COLO668 (cell line): ENCODE results near the gene SESN3.
A peak's percentile ranks its signal among the peaks of the same experiment; 100 is the strongest.
"Not testable (repeated sequence)": the region's sequence is repeated elsewhere in the genome, so short reads cannot be mapped to it uniquely, and the experiment has no call there.

Source experiments
- DNase-seq: peaks from one replicate; lab custom pipeline; 2025; ENCODE audit not compliant: unreplicated experiment; lab: John Stamatoyannopoulos, UW

The SESN3 gene, protein sequence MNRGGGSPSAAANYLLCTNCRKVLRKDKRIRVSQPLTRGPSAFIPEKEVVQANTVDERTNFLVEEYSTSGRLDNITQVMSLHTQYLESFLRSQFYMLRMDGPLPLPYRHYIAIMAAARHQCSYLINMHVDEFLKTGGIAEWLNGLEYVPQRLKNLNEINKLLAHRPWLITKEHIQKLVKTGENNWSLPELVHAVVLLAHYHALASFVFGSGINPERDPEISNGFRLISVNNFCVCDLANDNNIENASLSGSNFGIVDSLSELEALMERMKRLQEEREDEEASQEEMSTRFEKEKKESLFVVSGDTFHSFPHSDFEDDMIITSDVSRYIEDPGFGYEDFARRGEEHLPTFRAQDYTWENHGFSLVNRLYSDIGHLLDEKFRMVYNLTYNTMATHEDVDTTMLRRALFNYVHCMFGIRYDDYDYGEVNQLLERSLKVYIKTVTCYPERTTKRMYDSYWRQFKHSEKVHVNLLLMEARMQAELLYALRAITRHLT

DNA sequence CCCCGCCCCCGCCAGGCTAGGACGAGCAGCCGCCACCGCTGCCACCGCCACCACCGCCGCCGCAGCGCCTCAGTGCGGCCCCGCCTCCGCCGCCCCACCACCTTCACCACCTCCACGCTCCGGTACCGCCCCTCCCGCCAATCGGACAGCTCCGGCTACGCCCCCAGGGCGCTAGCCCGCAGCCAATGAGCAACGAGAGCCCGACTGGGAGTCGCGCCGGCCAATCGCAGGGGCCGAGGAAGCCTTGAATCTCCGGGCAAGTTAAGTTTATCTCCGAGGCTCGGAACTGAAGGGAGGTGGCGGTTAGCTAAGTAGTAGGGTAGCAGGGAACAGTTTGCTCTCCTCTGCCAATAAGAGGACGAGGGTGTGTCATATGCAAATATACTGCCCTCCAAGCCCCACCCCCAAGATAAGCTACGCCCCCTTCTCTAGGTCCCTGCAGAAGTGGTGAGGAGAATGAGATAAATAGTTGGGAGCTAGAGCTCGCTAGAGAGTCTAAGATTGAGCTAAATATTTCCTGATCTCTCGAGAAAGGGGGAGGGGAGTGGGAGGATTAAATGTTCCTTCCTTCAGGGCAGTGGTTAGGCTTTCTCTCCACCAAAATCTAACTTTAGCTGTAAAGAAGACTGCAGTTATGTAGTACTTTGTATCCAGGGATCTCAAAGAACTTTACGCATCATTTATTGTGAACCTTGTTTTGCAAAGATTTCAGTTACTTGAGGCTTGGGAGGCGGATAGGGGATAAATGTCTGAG, at the start of gene SESN3:
Gene SESN3, minus strand, starts transcription at position 76 of the 754 bp plus-strand sequence. CDS start 342 bp downstream, outside the sequence.
- DNase-seq: peak; percentile 95

DNA sequence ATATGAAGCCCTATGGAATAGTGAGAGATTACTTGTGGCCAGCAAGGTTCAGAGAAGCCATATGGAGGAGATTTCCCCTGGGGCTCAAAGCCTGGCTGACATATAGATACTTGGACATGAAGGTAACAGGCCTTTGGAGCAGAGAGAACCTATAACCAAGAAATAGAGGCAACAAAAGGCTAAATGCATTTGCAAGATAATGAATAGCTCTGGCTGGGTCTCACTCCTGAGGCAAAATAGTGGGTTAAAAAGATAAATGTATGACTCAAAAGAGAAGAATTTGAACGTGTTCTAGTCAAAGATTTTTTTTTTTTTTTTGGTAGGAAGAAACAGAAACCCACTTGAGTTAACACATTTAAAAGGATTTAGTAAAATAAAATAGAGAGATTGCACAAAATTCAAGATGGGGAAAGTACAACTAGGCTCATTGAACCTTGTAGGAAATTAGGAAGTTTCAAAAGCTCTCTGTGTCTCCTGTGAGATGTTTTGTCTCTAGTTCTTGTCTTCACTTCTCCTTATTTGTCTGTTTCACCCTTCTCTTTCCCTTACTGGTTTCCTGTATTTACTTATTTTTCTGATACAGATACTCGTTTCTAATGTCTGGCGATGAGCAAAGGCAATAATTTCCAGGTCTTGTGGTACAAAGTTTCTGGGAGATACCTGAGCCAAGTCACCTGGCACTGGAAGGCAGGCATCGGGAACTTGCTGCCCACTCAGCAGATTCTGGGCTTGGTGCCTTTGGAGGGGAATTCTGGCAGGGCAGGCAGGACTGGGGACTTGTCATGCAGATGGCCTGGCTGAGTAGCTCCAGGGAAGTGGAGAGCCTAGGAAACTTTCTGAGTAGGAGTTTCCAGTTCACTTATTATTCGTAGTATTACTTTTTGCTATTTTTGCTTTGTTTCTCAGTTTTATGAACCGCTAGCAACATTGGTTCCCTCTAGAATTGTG, 49.2 kb upstream of the SESN3 start:
- DNase-seq: no peak

DNA sequence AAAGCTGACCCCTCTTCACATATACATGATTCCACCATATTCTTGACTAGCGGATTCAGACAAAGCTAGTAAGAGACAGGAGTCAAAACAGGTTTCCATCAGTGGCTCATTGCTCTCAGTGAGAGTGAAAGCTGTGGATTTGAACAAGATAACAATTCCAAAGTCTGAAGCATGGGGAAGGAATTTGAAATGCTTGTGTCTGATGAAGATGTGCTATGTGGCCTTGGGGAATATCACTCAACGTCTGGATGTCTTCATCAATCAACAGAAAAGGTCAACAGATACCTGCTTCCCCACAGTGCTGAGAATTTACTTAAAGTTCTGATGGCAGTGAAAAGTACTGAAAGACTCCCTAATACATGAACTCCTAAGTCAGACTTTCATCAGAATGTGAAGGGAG, 46.9 kb upstream of the SESN3 start:
- DNase-seq: no peak

DNA sequence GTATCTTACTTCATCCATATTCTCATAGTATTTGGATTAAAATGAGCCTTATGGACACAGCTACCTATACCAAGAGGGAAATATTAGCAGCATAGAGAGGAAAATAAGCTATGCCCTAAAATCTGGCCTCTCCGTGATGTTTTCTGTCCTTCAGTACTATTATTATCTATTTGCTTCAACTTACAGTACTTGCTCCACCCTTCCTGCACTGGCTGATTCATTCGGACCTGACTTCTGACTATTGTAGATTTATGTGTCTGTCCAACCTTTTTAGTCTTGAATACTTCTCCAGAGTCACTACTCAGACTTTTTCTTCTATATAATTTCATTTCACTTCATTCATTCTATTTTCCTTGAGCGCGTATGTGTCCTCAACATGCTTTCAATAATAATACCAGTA, 45.1 kb upstream of the SESN3 start:
- no peak for DNase-seq

DNA sequence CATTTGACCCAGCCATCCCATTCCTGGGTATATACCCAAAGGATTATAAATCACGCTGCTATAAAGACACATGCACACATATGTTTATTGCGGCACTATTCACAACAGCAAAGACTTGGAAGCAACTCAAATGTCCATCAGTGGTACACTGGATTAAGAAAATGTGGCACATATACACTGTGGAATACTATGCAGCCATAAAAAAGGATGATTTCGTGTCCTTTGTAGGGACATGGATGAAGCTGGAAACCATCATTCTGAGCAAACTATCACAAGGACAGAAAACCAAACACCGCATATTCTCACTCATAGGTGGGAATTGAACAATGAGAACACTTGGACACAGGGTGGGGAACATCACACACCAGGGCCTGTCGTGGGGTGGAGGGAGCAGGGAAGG, 42.6 kb upstream of the SESN3 start:
- DNase-seq: not testable (repeated sequence)

DNA sequence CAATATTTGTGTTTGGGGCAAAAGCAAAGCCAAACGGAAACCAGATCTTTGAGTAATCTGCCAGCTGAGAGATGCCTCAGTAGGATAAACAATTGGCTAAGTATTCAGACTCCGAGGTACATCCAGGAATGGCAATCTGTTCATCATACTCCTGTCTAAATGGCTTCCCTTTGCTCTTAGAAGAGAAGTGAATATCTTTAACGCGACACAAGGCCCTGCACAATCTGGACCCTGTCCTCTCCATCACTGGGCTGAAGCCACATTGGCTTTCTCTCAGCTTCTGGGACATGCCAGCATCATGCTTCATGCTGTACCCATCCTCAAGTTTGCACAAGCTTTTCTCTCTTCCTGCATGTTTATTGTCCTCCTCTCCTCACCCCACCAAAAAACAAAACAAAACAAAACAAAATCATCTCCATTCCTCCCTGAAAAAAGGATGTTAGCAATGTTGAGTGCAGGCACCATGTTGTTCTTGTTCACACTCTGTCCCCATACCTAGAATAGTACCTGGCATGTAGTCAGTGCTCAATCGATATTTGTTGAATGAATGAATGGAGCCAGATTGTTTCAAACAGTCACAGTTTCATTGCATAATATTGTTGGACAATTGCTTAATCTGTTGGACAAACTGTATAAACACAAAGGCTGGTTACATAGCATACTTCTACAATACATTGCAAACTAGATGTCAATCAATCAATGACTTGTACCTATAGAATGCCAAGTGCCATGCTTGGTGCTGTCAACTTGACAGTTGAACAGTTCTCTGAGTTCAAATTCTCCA, 38.2 kb upstream of the SESN3 start:
- DNase-seq: no peak

DNA sequence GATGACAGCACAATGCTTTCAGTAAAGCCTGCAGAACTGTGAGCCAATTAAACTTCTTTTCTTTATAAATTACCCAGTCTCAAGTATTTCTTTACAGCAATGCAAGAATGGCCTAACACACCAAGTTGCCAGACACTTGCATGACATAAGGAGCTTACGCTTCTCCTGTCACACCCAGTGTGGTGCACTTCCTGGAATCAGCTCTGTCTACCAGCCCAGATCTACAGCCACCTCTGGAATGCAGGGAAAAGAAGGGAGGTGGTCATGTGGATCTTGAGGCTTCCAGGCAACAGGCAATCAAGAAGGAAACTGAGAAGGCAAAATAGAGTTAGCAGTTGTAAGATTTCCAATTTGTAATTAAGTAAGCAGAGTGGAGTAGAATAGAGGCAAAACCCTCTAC, 37.4 kb upstream of the SESN3 start:
- no peak for DNase-seq

DNA sequence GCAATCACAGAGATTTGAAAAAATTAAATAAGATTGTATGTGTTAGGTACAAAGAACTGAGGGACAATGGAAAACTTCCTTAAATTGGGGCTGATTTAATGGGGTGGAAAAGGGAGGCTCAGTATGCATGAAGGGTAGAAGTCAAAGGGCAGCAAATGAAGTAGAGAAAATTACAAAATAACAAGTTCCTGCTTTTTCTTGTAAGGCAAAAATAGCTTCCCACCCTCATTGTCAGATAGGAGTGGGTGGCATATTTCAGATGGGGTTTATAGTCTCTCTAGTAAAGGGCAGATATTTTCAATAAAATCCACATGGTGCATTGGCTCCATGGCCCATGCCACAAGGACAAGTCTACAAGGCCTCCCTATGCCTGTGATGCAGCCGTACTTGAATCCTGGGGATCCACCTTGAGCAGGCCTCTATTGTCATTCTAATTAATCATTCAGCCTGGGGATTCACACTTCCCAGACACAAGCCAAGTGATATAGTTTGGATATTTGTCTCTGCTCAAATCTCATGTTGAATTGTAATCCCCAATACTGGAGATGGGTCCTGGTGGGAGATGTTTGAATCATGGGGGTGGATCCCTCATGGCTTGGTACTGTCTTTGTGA, 36.7 kb upstream of the SESN3 start:
- no peak for DNase-seq

DNA sequence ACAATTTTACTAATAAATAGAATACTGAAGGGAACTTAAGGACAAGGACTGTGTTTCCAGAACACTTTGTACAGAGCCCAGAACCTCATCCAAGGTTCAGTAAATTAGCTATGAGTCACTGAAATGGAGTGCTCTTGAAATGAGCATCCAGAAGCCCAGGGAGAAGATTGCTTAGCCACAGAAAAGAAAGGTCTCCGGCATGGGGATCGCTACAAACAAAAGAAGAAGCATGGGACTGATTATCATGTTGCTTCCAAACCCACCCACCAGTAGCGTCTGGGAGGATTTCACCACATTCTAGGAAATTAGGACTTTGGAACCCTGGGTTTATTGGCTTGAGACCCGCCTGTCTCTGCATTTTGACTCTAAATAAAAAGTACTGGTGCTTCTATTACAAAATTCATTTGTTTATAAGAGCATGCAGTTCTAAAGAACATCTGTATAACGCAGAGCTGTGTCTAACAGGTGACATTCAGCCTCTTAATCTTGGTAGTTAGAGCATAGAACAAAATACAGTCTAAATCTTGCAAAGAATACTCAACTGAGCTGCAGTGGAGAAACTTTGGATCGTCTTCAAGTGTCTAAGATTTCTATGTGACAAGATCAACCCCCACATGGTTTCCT, 35.9 kb upstream of the SESN3 start:
- no peak for DNase-seq

DNA sequence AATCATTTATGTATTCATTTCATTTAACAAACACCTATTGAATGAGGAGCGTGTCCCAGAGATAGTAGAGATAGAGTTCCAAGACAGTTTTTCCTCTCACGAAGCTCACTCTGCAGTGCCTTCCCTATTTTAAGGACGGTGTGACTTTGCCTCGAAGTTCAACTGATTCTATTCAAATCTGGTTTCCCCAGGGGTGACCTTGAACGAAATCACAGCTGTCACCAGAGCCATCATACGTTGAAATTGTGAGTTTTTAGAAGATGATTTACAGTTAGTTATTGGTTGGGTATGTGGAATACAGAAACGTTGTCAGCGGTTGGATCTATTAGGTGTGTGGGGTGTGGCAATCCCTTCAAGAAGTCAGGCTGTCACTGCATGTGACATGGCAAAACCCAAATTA, 33.9 kb upstream of the SESN3 start:
- DNase-seq: no peak

DNA sequence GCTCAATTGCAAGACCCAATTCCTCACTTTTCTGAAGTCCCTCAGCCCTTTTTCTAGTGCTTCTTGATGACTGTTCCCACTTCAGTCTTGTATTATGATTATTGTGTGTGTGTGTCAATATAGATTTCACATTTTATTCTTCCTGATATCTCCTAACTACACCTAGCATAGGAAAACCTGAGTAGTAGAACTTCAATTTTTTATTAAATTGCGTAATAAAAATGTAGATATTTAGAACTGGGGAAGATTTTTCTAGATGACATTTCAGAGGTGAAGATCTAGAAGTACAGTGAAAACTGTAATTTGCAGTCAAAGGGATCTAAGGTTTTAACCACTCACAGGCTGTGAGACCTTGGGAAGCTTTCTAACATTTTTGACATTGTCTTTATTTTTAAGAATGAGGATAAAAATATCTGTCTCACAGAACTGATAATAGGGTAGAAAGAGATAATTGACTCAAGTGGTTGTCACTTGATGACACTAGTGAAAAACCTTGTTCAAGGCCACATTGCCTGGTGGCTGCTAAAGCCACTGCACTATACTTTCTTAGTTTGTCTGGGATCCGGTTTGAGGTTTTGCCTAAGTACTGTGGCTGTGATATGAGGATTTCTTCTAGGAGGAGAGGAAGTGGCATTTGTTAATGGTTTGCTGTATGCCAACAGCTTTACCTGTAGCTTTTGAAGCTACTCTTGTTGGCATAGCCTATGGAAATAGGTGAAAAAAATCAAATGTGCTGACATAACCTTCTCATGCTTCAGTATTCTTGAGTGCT, 32.2 kb upstream of the SESN3 start:
- no peak for DNase-seq

DNA sequence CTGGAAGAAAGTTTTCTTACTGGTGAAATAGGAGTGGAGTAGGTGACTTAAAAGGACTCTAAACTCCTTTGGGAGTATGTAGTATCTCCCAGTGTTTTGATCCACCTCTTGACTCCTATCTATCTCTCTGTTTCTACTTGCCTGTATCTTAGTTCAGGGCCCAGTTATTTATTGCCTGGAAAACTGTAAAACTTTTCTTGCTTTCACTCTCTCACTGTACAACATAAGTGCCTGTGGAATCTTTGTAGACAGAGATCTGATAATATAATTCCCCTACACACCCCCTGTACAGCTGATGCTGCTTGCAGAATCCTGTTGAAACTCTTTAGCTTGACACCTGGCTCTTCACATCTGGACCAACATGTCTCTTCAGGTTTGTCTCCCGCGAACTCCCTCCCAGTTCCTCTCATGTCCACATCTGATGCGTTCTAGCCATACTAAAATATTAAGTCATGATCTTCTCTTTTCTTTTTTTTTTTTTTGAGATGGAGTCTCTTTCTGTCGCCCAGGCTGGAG, 26.5 kb upstream of the SESN3 start:
- no peak for DNase-seq

DNA sequence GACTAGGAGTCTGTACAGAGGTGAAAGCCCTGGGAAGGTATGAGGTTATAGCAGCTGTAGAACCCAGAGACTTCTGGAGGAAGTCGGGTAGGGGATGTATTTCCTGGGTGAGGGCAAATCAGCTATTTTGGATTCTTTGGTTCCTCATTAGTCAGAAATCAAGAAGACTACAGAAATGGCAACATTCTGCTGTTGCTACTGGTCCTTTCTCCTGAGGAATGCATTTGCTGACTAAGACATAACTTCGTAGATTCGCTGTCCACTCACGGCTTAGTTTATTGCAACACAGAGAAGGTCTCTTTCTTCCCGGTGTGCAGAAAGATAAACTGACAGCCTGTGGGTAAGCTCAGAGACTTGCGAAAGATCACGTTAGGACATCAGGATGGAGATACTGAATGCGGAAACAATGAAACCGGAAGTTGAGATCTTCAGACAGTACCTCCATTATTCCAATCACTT, 25.3 kb upstream of the SESN3 start:
- no peak for DNase-seq

DNA sequence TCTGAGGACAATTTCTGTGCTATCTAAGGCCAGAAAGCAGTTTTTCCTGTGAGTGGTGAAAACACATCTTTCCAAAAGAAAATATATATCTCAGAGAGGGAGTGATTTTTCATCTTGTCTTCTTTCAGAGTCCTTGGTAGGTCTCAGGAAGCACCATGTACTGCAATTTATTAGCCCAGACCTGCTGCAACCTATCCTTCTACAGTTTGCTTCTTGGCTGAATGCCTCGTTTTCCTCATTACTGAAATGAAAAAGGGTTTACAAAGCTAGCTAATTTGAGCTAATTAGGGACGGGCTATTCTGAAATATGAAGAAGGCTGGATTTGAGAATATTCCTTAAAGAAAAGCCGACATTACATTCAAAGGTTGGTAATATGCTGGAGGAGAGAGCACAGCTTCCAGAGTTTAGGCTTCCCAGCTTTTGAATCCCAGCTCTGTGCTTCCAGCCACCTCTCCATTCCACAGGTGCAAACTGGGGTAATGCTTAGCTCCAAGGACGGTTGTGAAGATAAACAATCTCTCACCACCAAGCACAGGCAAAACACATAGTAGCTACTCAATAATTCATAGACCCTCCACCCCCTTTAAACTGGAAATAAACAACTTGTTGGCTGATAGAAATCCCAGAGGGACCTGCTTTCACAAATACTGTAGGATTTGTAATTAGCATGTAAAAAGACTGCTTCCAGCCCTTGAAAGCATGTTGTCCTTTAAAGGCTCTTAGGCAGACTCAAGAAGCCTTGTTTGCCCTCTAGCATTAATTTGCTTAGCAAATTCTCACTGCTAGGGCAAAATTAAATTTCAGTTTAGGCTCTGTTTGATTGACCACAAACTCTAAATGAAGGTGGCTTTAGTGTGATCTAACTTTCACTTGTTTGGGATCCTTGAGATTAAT, 24.5 kb upstream of the SESN3 start:
- DNase-seq: no peak

DNA sequence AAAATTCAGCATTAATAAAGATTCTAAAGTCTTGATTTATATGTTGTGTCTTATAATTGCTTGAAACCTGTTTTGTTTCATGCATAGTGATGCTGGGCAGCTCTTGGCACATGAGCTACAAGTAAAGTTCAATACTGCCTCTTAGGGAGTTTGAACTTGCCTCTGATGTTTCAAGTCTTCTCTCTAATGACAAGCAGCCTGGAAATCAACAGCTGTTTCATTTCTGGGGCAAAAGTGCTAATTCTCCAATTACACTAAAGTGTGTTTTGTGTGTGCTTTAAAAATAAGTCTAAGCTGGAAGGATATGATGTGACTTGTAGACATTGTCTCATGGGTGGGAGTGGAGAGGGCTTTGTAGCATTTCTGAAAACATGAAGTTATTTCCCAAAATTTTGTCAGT, 23.7 kb upstream of the SESN3 start:
- DNase-seq: no peak

DNA sequence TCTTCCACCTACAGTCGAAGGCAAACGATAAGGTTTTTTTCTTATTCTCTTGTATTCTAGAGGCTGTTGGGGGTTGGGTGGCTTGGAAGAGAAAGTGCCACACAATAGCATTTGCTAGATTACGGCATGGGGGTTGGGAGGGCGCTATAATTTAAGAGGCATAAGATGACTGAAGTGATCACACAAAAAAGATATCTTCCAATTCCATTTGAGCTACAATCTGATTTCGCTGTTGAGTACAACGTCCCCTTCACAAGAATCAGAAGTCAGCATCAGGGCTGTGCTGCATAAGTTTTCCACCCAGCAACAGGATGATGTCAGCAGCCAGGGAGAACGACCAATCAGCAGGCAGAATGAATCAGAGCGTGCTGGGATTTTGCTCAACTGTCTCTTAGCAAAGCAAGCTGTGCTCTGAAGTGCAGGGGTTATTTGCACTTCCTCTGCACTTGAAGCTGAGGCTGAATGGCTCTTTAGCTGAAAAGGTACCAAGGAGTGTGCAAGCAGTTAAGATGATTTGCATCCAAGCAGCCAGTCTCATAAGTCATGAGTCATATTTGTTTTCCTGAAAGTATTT, 23.2 kb upstream of the SESN3 start:
- peak; percentile 32 for DNase-seq

DNA sequence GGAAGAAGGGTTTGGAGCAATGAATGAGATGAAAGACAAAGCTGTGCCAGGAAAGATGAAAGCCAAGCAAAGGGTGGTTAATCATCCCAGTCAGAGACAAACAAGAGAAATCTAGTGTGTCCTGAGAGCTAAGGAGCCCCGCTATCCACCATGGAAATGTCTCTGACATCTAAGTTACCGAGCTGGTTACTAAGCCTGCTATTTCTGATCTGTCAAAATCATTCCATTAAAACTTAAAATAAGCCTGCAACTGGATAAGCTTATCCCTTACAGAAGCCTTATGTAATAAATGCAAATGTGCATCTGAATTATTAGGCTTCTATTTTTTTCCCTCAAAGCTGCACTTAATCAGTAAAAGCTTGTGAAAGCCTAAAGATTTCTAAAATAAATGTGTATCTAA, 22.1 kb upstream of the SESN3 start:
- DNase-seq: no peak
